SKM-1 (cell line): ENCODE data around the gene SCEL.
"Not testable (repeated sequence)": the region's sequence is repeated elsewhere in the genome, so short reads cannot be mapped to it uniquely, and the experiment has no call there.

Source experiments
- DNase-seq: peaks from one replicate; lab custom pipeline; 2025; ENCODE audit not compliant: unreplicated experiment; lab: John Stamatoyannopoulos, UW

The SCEL gene, protein sequence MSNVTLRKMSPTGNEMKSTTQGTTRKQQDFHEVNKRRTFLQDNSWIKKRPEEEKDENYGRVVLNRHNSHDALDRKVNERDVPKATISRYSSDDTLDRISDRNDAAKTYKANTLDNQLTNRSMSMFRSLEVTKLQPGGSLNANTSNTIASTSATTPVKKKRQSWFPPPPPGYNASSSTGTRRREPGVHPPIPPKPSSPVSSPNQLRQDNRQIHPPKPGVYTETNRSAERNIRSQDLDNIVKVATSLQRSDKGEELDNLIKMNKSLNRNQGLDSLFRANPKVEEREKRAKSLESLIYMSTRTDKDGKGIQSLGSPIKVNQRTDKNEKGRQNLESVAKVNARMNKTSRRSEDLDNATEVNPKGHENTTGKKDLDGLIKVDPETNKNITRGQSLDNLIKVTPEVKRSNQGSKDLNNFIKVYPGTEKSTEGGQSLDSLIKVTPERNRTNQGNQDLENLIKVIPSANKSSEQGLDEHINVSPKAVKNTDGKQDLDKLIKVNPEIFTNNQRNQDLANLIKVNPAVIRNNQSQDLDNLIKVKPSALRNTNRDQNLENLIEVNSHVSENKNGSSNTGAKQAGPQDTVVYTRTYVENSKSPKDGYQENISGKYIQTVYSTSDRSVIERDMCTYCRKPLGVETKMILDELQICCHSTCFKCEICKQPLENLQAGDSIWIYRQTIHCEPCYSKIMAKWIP

DNA sequence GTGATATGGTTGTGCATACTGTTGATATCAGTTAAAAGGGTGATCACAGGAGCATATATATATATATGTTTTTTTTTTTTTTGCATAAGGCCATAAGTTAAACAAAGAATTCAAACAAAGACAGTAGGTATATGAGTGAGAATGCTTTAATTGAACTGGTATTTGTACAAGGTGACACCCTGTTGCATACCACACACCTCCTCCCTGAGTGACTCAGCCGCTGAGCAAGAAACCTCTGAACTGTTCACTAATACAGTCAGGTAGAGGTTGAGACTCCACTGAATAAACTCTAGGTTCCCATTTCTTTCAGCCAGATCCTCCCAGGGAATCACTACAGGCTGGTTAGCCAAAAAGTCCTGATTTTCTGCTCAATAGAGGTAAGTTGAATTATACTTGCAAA lies at the start of gene SCEL:
TSS of gene SCEL (plus strand) at position 259 of the 400 bp plus-strand sequence. CDS start 20,170 bp downstream, outside the sequence.
- DNase-seq = no peak

DNA sequence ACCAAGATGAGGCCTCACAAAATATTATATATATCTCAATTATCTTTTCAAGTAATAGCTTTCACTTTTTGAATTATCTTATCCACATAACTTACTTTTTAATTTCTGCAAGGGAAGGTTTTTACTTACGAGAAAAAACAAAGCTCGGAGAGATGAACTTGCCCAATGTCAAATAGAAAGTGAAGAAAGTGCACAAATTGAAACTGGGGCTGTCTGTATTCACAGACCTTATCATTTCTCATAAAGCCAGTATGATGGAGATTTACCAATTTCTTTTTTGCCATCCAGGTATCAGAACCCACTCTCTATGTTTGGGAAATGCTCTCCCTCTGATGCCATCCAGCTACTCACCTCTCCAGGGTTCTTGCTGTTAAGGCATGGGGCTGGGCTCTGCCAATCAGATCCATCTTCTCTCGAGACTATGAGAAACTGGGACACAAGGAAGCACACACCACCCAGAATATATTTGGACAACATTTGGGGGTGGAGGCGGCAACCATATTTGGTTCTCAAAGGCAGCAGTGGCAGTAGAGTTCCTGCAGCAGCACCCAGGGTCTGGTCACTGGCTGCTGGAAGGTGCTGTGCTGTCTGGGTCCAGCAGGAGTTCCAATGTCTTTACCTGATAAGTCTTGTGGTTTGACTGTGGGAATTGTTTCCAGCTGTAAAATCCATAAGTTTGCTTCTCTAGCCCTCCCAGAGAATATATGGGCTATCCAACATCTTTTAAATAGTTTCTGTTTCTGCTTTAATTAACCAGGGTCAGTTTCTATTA lies 45.8 kb upstream of the SCEL start:
- no peak for DNase-seq

DNA sequence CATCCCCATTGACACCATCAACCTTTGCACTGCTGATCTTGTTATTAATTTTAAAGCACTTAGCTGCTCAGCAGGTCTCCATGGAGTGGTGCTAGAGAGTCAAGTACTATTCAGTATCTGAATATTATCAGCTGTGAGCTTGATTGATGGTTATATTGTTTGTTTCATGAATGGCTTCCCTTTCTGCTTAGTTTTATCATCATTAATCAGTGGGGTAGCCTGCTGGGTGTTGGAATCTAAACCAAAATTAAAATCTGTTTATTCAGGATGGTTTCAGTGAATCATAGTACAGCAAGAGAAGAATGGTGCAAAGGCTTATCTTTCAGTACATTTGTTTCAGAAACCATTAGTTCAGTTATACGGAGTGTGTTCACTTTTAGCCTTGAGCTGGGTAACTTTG lies 42.5 kb upstream of the SCEL start:
- DNase-seq = no peak

DNA sequence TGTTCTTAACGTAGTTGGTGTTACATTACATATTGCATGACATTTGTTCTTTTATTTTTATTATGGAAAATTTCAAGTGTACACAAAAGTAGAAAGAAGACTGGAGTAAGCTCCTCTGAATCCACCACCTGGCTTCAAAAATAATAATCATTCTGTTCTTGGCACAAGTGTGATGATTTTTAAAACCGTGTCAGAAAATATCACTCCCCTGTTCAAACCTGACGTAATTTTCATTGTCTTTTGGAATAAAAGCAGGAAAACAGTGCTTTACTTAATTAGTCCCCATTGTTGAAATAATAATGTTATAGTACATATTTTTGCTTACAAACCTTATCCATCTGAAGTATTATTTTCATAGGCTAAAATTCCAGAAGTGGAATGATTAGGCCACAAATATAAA lies 41.3 kb upstream of the SCEL start:
- DNase-seq = no peak

DNA sequence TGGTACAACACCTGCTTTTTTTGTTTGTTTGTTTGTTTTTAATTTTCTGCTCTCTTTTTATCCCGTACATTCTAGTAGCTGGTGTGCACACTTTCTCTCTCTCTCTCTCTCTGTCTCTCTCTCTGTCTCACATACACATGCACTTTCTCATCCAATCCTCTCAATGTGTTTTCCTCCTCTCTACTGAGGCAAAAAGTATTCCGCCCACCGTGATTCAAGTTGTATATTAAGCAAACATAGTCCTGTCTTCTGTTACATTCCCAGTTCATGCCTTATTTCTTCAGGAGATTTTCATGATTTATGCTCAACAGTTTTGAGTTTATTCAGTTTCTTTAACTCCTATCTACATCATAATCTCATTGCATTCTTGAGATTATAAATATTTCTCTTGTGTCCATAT lies 38.2 kb upstream of the SCEL start:
- no peak for DNase-seq

DNA sequence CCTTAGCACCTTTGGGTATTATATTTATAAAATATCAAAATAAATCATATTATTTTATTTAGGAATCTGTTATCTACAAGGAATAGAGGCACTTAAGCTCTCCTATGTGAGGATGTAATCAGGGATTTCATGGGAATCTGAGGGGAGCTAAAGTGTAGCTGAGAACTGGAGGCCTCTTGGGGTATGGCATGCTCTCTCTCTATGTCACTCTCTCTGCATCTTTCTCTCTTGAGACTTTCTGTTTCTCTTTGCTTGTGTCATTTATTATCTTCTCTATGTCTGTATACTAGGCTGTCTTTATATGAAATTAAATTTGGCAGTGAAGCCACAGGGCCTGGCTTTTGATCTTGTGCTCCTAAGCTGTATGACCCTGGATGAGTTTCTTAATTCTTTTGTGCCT lies 37.7 kb upstream of the SCEL start:
- DNase-seq = no peak

DNA sequence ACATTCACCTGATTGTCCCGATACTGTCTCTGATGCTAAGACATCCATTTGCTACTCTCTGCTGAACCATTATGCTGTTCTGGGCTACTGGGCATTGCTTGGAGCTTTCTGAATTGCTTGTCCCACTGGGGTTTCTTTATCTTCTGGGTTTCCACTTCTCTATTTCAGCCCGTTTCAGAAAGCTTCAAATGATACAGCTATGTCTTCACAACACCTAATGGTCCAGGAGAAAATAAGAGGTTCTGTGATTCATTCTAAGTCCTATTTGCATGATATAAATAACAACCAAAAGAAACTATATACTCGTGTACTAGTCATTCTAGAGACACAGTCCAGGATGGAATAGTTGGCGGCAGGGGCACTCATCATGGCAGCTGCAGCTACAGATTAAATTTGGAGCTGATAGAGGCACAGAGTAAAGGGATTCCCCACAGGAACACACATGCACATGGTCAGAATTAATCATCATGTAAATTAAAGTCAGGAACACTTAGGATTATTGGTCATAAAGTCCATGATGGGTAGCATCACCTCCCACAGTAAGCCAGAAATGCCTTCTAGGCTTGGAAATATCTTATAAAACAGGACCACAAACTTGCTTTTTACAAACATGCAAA lies 33.3 kb upstream of the SCEL start:
- no peak for DNase-seq

DNA sequence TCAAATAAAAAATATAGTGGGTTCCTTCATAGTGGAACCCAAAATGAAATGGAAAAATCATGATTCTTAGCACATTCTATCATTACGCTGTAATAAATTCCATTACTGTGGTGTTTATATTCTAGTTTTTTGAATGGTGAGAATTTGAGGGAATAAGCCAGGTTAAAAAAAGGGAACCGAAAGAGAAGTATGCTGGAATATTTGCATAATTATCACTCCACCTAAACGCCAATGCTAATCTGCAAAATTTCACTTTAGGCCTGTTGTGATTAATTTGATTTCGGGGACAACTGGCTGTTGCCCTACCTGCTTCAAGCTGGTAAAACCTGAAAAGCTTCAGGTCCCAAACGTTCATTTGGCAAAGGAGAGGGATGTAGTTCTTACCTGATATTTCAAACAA lies 32.1 kb upstream of the SCEL start:
- DNase-seq = no peak

DNA sequence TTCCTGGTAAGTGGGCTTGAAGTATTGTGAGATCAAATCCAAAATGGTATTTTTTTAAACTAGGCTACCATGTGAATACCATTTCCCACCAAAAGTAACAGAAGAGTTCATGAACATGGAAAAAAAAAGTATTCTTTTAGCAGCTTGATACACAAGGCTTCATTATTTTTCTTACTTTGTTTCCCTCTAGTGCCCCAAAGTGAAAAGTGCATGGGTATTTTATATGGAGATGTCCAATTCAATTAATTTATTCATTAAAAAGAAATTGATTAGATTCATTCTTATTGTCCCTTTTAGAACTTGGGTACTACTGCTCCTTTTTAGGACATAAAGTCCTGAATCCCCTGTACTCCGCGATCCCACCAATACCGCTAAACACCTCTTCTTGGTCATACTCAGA lies 28.6 kb upstream of the SCEL start:
- DNase-seq = no peak

DNA sequence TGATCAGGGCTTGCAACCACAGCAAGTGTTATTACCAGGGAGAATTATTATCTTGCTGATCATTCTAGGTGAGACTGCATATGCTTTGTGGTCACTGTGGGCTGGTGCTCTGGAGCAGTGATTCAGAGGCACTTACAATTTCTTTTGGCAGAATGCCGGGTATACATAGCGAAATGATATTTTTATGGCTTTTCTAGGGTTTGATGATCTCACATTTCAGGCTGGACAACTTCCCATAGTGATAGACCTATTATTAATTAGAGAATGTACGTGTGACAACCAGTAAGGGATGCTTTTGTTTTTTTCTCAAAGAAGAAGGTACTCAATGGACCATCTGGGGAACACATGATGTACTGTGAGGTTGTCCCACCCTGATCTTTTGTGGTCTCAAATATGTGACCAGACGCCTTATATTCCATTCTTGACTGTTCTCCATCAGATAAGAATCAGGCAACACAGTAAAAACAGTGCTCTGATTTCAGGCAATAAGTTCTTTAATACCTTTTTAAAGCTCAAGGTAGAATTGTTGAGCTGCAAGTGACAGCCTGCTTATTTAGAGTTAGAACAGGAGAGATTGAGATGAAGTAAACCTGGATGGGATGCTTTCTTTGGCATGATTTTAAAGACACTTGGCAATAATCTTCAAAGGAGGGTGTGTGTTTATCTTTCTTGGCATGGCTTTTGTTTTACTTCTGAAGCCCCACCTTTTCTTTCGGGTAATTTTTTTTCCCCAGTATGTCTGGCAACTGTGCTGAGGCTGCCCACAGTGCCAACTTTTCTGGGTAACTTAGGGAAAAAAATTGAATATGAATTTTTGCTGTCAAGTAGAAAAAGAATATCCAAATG lies 27.4 kb upstream of the SCEL start:
- DNase-seq = no peak

DNA sequence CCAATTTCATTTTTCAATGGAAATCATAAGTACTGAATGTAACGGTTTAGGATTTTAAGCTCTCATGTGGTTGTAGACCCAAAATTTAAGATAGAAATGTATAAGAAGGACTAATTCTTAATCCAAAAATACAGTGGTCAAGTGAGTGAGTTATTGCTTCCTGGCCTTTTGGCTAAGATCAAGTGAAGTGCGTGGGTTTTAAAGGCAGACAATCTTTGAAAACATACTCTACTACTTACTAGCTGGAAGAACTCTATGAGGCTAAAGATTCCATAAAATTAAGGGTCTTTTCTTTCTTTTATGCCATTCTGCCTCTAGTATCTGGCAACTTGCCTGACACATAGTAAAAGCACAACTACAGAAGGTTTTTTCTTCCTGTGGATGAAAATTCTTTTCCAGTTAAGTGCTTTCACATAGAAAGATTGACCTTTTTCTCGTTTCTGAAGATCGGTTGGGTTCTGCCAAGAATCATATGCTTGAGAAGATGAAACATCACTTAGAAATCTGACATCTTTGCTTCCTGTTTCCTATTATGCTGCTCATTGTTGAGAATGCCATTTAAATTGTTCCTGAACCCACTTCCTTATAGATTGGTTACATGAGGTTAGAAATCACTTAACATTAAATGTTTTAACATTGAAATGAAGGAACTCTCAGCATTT lies 26.4 kb upstream of the SCEL start:
- DNase-seq = no peak

DNA sequence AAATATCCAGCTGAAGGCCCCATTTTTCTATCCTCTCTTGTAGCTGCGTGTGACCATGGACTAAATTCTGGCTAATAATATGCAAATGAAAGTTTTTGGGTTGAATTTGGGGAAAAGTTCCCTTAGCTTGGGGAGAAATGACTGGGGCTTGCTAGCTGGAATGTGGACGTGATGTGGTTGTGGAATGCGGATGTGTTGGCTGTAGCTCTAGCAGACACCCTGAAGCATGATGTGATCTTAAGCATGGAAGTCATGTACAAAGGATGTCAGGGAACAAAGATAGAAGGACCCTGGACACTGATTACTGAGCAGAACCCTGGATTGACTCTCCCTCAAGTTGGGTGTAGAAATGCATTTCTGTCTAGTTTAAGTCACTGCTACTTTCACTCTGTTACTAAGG lies 25.4 kb upstream of the SCEL start:
- DNase-seq = no peak

DNA sequence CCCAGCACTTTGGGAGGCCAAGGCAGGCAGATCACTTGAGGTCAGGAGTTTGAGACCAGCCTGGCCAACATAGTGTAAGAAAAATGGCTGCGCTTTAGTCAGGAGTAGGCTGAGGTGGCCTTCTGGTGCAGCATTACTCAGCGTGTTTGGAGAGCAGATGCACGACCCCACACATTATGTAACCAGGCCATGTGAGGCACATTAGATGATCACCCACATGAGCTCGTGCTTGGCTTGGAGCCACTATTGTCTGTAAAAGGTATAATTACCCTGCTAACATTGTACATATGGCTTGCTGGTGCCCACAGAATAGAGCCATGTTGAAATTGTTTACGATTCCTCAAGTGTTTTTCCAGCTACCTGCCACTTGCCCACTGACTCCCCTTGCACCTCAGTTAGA lies 24.0 kb upstream of the SCEL start:
- no peak for DNase-seq

DNA sequence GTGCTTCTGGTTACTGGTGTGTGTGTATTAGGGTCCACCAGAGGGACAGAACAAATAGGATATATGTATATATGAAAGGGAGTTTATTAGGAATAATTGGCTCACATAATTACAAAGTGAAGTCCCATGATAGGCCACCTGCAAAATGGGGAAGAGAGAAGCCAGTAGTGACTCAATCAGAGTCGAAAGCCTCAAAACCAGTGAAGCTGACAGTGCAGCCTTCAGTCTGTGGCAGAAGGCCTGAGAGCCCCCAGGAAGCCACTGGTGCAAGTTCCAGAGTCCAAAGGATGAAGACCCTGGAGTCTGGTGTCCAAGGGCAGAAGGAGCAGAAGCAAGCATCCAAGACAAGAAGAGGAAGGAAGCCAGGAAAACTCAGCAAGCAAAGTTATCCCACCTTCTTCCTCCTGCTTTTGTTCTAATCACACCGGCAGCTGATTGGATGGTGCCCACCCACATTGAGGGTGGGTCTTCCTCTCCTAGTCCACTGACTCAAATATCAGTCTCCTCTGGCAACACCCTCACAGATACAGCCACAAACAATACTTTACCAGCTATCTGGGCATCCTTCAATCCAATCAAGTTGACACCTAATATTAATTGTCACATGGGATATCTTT lies 21.7 kb upstream of the SCEL start:
- DNase-seq = no peak

DNA sequence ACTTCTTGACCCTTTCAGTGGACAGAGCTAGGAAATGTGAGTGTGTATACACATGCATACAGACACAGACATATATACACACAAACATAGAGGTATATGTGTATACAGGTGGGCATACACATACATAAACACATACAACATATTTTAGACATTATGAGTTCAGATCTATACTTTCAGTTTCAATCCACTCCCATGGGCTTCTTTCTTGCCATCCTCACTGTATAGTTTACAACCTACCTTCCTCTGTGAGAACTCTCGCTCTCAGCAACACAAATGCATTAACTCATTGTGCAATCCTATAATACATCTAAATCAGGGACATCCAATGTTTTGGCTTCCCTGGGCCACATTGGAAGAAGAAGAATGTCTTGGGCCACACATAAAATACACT lies 21.2 kb upstream of the SCEL start:
- DNase-seq = no peak

DNA sequence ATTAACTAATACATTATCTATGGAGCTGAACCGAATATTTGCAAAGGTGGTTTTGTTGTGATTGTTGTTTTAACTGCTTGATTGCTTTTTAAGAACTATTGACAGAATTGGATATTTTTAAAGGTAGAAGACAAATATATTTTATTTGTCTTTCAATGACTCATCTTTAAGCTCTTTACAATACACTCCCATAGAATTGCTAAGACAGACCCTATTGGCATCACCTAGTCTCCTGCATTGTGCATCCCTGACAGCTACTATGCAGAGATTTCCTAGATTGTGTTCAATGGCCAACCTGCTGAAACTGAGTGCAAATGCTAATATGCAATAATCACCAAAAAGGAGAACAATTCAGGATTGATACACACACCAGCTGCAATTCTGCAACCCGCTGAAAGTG lies 19.7 kb upstream of the SCEL start:
- DNase-seq = no peak

DNA sequence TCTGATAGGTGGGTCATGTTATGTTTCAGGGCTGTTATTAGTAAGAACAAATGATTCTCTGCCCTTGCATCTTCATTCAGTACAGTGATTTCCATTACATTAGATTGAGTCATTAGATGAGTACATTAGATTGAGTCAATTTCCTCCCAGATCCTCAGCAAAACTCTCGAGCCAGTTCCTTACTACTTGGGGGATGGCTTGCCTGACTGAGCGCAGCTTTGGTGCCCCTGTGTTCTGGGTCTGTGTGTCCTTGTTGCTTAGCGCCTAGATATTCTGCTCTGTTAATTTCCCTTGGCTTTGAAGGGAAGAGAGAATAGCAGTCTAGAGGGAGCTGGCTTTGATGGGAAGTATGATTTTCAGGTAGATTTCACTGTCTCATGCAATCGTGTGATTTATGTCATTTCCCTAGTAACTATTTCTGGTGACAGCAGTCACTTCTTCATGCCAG lies 19.1 kb upstream of the SCEL start:
- DNase-seq = no peak

DNA sequence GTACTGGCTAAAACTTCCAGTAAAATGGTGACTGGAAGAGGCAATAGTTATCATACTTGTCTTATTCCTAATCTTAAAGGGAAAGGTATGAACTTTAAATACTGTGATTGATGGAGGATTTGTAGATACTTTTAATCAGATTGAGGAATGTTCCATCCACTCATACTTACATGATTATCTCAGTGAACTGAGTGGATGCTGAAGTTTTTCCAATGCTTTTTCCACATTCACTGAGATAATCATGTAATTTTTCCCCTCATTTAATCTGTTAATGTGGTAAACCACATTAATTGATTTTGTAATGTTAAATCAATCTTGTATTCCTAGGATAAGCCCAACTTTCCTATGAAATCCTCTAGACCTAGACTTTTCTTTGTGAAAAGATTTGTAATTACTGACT lies 17.2 kb upstream of the SCEL start:
- no peak for DNase-seq

DNA sequence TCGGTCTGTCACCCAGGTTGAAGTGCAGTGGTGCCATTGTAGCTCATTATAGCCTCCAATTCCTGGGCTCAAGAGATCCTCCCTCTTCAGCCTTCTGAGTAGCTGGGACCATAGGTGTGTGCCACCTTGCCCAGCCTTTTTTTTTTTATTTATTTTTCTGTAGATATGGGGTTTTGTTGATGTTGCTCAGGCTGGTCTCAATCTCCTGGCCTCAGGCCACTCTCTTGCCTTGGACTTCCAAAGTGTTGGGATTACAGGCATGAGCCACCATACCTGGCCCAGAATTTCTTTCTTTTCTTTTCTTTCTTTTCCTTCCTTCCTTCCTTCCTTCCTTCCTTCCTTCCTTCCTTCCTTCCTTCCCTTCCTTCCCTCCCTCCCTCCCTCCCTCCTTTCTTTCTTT lies 16.1 kb upstream of the SCEL start:
- DNase-seq = not testable (repeated sequence)

DNA sequence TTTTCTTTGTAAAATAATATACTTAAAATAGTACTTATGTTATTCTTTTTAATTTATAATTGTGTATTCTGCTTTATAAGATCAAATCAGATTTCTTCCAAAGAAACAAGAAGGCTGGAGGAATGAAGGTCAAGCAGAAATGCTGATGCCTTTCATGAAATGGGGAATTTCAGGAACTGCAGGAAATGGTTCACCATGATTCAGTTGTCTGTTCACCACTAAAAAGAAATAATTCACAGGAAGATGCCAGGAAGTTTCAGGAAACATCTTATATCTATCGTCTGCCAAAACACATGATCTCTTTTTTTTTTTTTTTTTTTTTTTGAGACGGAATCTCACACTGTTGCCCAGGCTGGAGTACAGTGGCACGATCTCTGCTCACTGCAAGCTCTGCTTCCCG lies 15.7 kb upstream of the SCEL start:
- no peak for DNase-seq
